SHP77 (cell line): ENCODE results near the gene AKR1E2.

Experiments
- DNase-seq, 2 experiments: peaks; one replicate each; lab custom pipeline; 2025; lab: John Stamatoyannopoulos, UW

The AKR1E2 gene

GRCh38 chr10:4825868-4826791, at the start of gene AKR1E2:
Gene AKR1E2 (plus strand): TSS chr10:4826207. CDS start chr10:4826325, 118 bp downstream.
- DNase-seq, result peak; percentile 82 to 87

- no peak for DNase-seq
Observed at GRCh38 chr10:4776234-4776638, 49.8 kb upstream of the AKR1E2 start.

- no peak for DNase-seq
Observed at GRCh38 chr10:4778761-4779160, 47.2 kb upstream of the AKR1E2 start.

- no peak for DNase-seq
Observed at GRCh38 chr10:4780091-4780490, 45.9 kb upstream of the AKR1E2 start.

GRCh38 chr10:4780782-4781181, 45.2 kb upstream of the AKR1E2 start:
- no peak for DNase-seq

- DNase-seq, result no peak
Observed at GRCh38 chr10:4781955-4782354, 44.1 kb upstream of the AKR1E2 start.

GRCh38 chr10:4784667-4785333, 41.2 kb upstream of the AKR1E2 start:
- DNase-seq, result no peak

- DNase-seq, result no peak
Observed at GRCh38 chr10:4786043-4786839, 39.8 kb upstream of the AKR1E2 start.

GRCh38 chr10:4790045-4790444, 36.0 kb upstream of the AKR1E2 start:
- DNase-seq, result no peak

- DNase-seq, result no peak
Observed at GRCh38 chr10:4790922-4791321, 35.1 kb upstream of the AKR1E2 start.

- no peak for DNase-seq
Observed at GRCh38 chr10:4792381-4792780, 33.6 kb upstream of the AKR1E2 start.

GRCh38 chr10:4801405-4801804, 24.6 kb upstream of the AKR1E2 start:
- DNase-seq, result no peak

GRCh38 chr10:4802711-4803487, 23.1 kb upstream of the AKR1E2 start:
- no peak for DNase-seq

GRCh38 chr10:4803822-4804221, 22.2 kb upstream of the AKR1E2 start:
- DNase-seq, result no peak

GRCh38 chr10:4804465-4804864, 21.5 kb upstream of the AKR1E2 start:
- DNase-seq, result no peak

- no peak for DNase-seq
Observed at GRCh38 chr10:4806534-4806933, 19.5 kb upstream of the AKR1E2 start.

GRCh38 chr10:4807761-4808507, 18.1 kb upstream of the AKR1E2 start:
- no peak for DNase-seq

GRCh38 chr10:4809156-4809555, 16.9 kb upstream of the AKR1E2 start:
- no peak for DNase-seq

GRCh38 chr10:4810092-4810491, 15.9 kb upstream of the AKR1E2 start:
- no peak for DNase-seq

- DNase-seq, result no peak
Observed at GRCh38 chr10:4812046-4812445, 14.0 kb upstream of the AKR1E2 start.

- DNase-seq, result no peak
Observed at GRCh38 chr10:4813023-4813422, 13.0 kb upstream of the AKR1E2 start.
